ENCODE results near the gene PDLIM5.
"Not testable (repeated sequence)": the region's sequence is repeated elsewhere in the genome, so short reads cannot be mapped to it uniquely, and the experiment has no call there.

The PDLIM5 gene

GRCh38 chr4:94497690-94498089 lies 45.9 kb downstream of the PDLIM5 start:
- DNase-seq (ENCODE audit: low read depth in 1 of 2, low spot score in 1 of 2): no peak
- in situ Hi-C loops (cut with HindIII; ENCODE audit: low pct_unique_long_range_greater_than_20kb, low sequenced_read_pairs): no loop called here
- no peak for TF ChIP-seq JUND (IDR thresholded peaks at IDR 0.05; ENCODE audit: low read depth)

GRCh38 chr4:94498502-94498901 lies 46.8 kb downstream of the PDLIM5 start:
- TF ChIP-seq JUND (IDR thresholded peaks at IDR 0.05; ENCODE audit: low read depth): no peak
- in situ Hi-C loops (cut with HindIII; ENCODE audit: low pct_unique_long_range_greater_than_20kb, low sequenced_read_pairs): no loop called here
- DNase-seq (ENCODE audit: low read depth in 1 of 2, low spot score in 1 of 2): no peak

GRCh38 chr4:94500685-94501084 lies 48.9 kb downstream of the PDLIM5 start:
- DNase-seq (ENCODE audit: low read depth in 1 of 2, low spot score in 1 of 2): no peak
- no peak for TF ChIP-seq JUND (IDR thresholded peaks at IDR 0.05; ENCODE audit: low read depth)
- in situ Hi-C loops (cut with HindIII; ENCODE audit: low pct_unique_long_range_greater_than_20kb, low sequenced_read_pairs): no loop called here

GRCh38 chr4:94504545-94504944 lies 52.8 kb downstream of the PDLIM5 start:
- no peak for DNase-seq (ENCODE audit: low read depth in 1 of 2, low spot score in 1 of 2)
- no peak for TF ChIP-seq JUND (IDR thresholded peaks at IDR 0.05; ENCODE audit: low read depth)
- in situ Hi-C loops (cut with HindIII; ENCODE audit: low pct_unique_long_range_greater_than_20kb, low sequenced_read_pairs): no loop called here

- TF ChIP-seq JUND (IDR thresholded peaks at IDR 0.05; ENCODE audit: low read depth): no peak
- in situ Hi-C loops (cut with HindIII; ENCODE audit: low pct_unique_long_range_greater_than_20kb, low sequenced_read_pairs): no loop called here
Observed at GRCh38 chr4:94506822-94507221, 55.1 kb downstream of the PDLIM5 start.

GRCh38 chr4:94507281-94507680 lies 55.5 kb downstream of the PDLIM5 start:
- in situ Hi-C loops (cut with HindIII; ENCODE audit: low pct_unique_long_range_greater_than_20kb, low sequenced_read_pairs): no loop called here
- no peak for TF ChIP-seq JUND (IDR thresholded peaks at IDR 0.05; ENCODE audit: low read depth)
- no peak for DNase-seq (ENCODE audit: low read depth in 1 of 2, low spot score in 1 of 2)

More at GRCh38 chr4:94506822-94507221, 55.1 kb downstream of the PDLIM5 start:
- no peak for DNase-seq (ENCODE audit: low read depth in 1 of 2, low spot score in 1 of 2)

- no peak for DNase-seq (ENCODE audit: low read depth in 1 of 2, low spot score in 1 of 2)
- in situ Hi-C loops (cut with HindIII; ENCODE audit: low pct_unique_long_range_greater_than_20kb, low sequenced_read_pairs): no loop called here
Observed at GRCh38 chr4:94507708-94508107, 56.0 kb downstream of the PDLIM5 start.

GRCh38 chr4:94508296-94508695 lies 56.6 kb downstream of the PDLIM5 start:
- in situ Hi-C loops (cut with HindIII; ENCODE audit: low pct_unique_long_range_greater_than_20kb, low sequenced_read_pairs): no loop called here
- DNase-seq (ENCODE audit: low read depth in 1 of 2, low spot score in 1 of 2): no peak
- TF ChIP-seq JUND (IDR thresholded peaks at IDR 0.05; ENCODE audit: low read depth): no peak

More at GRCh38 chr4:94507708-94508107, 56.0 kb downstream of the PDLIM5 start:
- no peak for TF ChIP-seq JUND (IDR thresholded peaks at IDR 0.05; ENCODE audit: low read depth)

- no peak for TF ChIP-seq JUND (IDR thresholded peaks at IDR 0.05; ENCODE audit: low read depth)
- in situ Hi-C loops (cut with HindIII; ENCODE audit: low pct_unique_long_range_greater_than_20kb, low sequenced_read_pairs): no loop called here
- DNase-seq (ENCODE audit: low read depth in 1 of 2, low spot score in 1 of 2): no peak
Observed at GRCh38 chr4:94508806-94509205, 57.1 kb downstream of the PDLIM5 start.

- DNase-seq (ENCODE audit: low read depth in 1 of 2, low spot score in 1 of 2): no peak
- no peak for TF ChIP-seq JUND (IDR thresholded peaks at IDR 0.05; ENCODE audit: low read depth)
- in situ Hi-C loops (cut with HindIII; ENCODE audit: low pct_unique_long_range_greater_than_20kb, low sequenced_read_pairs): no loop called here
Observed at GRCh38 chr4:94511591-94511990, 59.8 kb downstream of the PDLIM5 start.

- in situ Hi-C loops (cut with HindIII; ENCODE audit: low pct_unique_long_range_greater_than_20kb, low sequenced_read_pairs); DNase-seq (ENCODE audit: low read depth in 1 of 2, low spot score in 1 of 2): not testable (repeated sequence)
Observed at GRCh38 chr4:94513532-94513931, 61.8 kb downstream of the PDLIM5 start.

GRCh38 chr4:94515365-94515764 lies 63.6 kb downstream of the PDLIM5 start:
- no peak for DNase-seq (ENCODE audit: low read depth in 1 of 2, low spot score in 1 of 2)
- no peak for TF ChIP-seq JUND (IDR thresholded peaks at IDR 0.05; ENCODE audit: low read depth)
- in situ Hi-C loops (cut with HindIII; ENCODE audit: low pct_unique_long_range_greater_than_20kb, low sequenced_read_pairs): no loop called here

GRCh38 chr4:94516067-94516466 lies 64.3 kb downstream of the PDLIM5 start:
- TF ChIP-seq JUND (IDR thresholded peaks at IDR 0.05; ENCODE audit: low read depth): no peak
- in situ Hi-C loops (cut with HindIII; ENCODE audit: low pct_unique_long_range_greater_than_20kb, low sequenced_read_pairs): no loop called here
- DNase-seq (ENCODE audit: low read depth in 1 of 2, low spot score in 1 of 2): no peak

GRCh38 chr4:94516999-94517398 lies 65.3 kb downstream of the PDLIM5 start:
- no peak for TF ChIP-seq JUND (IDR thresholded peaks at IDR 0.05; ENCODE audit: low read depth)
- in situ Hi-C loops (cut with HindIII; ENCODE audit: low pct_unique_long_range_greater_than_20kb, low sequenced_read_pairs): no loop called here
- peak in 1 of 2 experiments; percentile 5 for DNase-seq (ENCODE audit: low read depth in 1 of 2, low spot score in 1 of 2)

Measured in T47D (cell line).